C4-2B (cell line): ENCODE measurements around the gene BRWD1.
"Not testable (repeated sequence)": the region's sequence is repeated elsewhere in the genome, so short reads cannot be mapped to it uniquely, and the experiment has no call there.

Experiments used
- H3K27ac ChIP-seq: fragments of 450-650 bp; 2 replicates; pipeline ENCODE4 v1.5.1; 2017
- ZFX ChIP-seq: fragments of 450-650 bp; IDR thresholded peaks from 2 replicates; pipeline ENCODE4 v1.6.1; 2017
- TF ChIP-seq, protein P1 (sequence below): fragments of 450-650 bp; conservative IDR thresholded peaks from 2 replicates; pipeline ENCODE4 v1.5.1; 2017; ENCODE audit warnings: mild to moderate bottlenecking

BRWD1 gene

GRCh38 chr21:39136138-39136537 lies 177.3 kb downstream of the BRWD1 start:
- H3K27ac ChIP-seq, result not testable (repeated sequence)
- TF ChIP-seq, protein P1, sequence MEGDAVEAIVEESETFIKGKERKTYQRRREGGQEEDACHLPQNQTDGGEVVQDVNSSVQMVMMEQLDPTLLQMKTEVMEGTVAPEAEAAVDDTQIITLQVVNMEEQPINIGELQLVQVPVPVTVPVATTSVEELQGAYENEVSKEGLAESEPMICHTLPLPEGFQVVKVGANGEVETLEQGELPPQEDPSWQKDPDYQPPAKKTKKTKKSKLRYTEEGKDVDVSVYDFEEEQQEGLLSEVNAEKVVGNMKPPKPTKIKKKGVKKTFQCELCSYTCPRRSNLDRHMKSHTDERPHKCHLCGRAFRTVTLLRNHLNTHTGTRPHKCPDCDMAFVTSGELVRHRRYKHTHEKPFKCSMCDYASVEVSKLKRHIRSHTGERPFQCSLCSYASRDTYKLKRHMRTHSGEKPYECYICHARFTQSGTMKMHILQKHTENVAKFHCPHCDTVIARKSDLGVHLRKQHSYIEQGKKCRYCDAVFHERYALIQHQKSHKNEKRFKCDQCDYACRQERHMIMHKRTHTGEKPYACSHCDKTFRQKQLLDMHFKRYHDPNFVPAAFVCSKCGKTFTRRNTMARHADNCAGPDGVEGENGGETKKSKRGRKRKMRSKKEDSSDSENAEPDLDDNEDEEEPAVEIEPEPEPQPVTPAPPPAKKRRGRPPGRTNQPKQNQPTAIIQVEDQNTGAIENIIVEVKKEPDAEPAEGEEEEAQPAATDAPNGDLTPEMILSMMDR, result peak; percentile 10; the same call in 1 of the 2 replicates

DNA sequence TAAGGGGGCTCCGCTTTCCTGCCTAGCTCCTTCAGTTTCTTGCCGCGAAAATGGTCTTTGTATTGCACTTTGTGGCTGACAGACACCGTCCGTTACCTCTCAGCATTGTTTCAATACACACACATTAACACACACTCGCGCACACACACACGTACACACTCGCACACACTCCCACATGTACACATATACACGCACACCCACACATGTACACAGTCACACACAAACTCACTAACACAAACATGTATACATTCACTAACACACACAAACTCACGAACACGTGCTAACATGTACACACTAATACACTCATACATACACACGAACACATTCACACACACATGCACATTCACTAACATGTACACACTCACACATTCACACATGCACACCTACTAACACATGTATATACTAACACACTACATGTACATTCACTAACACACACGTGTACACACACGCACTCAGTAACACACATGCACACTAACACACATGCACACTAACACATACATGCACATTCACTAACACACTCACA lies 179.1 kb downstream of the BRWD1 start:
- TF ChIP-seq, protein P1, result no peak
- TF ChIP-seq ZFX, result no peak
- H3K27ac ChIP-seq, result no peak overlapping the region
